ENCODE results near the gene MESP1. TPM values are rescaled to one million over a fixed set of nuclear protein-coding genes. Genes with fewer than 3 reads are reported as not detected.
"Not testable (repeated sequence)": the region's sequence is repeated elsewhere in the genome, so short reads cannot be mapped to it uniquely, and the experiment has no call there.

Gene MESP1, protein sequence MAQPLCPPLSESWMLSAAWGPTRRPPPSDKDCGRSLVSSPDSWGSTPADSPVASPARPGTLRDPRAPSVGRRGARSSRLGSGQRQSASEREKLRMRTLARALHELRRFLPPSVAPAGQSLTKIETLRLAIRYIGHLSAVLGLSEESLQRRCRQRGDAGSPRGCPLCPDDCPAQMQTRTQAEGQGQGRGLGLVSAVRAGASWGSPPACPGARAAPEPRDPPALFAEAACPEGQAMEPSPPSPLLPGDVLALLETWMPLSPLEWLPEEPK
- polyA plus RNA-seq: 1 to 10 TPM; 1.8 to 5.4 (median 4.5) TPM

DNA sequence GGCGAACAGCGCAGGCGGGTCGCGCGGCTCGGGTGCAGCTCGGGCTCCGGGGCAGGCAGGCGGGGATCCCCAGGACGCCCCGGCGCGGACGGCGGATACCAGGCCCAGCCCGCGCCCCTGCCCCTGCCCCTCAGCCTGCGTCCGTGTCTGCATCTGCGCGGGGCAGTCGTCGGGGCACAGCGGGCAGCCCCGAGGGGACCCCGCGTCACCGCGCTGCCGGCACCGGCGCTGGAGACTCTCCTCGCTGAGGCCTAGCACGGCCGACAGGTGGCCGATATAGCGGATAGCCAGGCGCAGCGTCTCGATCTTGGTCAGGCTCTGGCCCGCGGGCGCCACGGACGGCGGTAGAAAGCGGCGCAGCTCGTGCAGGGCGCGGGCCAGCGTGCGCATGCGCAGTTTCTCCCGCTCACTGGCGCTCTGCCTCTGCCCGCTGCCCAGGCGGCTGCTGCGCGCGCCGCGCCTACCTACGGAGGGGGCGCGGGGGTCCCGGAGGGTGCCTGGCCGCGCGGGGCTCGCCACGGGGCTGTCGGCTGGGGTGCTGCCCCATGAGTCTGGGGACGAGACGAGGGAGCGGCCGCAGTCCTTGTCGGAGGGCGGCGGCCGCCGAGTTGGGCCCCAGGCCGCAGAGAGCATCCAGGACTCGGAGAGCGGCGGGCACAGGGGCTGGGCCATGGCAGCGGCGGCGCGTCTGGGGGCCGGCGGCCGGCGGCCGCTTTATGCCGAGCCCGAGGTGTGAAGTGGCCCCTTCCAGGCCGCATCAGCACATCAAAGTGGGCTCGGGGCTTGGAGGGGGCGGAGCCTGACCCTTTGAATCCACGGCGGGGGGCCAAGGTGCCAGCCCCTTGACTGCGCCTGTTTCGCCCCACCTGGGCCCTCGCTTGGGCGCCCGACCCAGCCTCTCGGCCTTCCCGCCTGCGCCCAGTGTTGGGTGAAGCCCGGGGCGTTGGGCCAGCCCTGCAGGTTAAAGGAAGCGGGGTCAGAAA lies at the start of gene MESP1:
Gene MESP1 (minus strand): TSS at position 690 of the 983 bp plus-strand sequence. CDS start 18 bp downstream, at position 672.
- H3K9me3 Mint-ChIP-seq: no peaks in the 10 kb centered on the region
- peaks cover 6 to 8% of the 10 kb centered on the region in 2 donors for H3K4me1 Mint-ChIP-seq
- H3K27me3 Mint-ChIP-seq (ENCODE audit: low read depth in 3 of 3): peaks cover 3 to 14% (median 6%) of the 10 kb centered on the region in 3 donors
- peak within 1 kb of the TSS; percentile 72 to 80 (median 80) for H3K4me3 Mint-ChIP-seq
- peak; percentile 90 to 93 (median 93) for DNase-seq
- H3K36me3 Mint-ChIP-seq: no peaks in the 10 kb centered on the region
- H3K27ac Mint-ChIP-seq: peak within 1 kb of the TSS in 1 of 6 donors; percentile 64

DNA sequence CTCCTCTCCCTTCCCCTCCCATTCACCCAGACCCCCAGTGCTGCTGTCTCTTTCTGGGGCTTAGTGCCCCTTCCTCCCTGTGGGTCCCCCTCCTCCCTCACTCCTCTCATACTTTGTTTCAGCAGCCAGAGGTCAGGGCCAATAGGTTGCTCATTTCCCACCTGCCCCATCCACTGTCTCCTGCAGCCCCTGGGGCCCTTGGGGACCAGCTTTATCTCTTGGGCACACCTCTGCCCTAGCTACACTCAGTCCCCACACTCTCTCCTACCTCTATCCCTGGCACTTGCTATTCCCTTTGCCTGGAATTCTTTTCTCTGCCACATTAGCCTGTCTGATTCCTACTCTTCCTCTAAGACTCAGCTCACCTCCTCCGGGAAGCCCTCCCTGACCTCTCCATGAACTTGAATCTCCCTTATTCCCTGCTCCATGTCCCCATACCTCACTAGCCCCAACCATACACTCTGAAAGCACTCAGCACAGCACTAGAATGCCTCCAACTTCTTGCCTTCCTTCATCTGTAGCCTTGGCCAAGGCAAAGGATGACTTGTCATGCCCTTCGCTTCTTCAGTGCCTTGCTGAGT lies 49.0 kb upstream of the MESP1 start:
- Mint-ChIP-seq H3K4me3 (no peak overlapping the region), H3K27me3 (ENCODE audit: low read depth in 3 of 3) (peaks cover 2 to 3% (median 3%) of the 10 kb centered on the region in 3 donors), H3K36me3 (no peaks in the 10 kb centered on the region), H3K27ac (peak overlapping the region in 1 of 6 donors; percentile 9), H3K4me1 (no peaks in the 10 kb centered on the region), H3K9me3 (peaks cover 0 to 10% (median 0%) of the 10 kb centered on the region in 6 donors)
- no peak for DNase-seq

DNA sequence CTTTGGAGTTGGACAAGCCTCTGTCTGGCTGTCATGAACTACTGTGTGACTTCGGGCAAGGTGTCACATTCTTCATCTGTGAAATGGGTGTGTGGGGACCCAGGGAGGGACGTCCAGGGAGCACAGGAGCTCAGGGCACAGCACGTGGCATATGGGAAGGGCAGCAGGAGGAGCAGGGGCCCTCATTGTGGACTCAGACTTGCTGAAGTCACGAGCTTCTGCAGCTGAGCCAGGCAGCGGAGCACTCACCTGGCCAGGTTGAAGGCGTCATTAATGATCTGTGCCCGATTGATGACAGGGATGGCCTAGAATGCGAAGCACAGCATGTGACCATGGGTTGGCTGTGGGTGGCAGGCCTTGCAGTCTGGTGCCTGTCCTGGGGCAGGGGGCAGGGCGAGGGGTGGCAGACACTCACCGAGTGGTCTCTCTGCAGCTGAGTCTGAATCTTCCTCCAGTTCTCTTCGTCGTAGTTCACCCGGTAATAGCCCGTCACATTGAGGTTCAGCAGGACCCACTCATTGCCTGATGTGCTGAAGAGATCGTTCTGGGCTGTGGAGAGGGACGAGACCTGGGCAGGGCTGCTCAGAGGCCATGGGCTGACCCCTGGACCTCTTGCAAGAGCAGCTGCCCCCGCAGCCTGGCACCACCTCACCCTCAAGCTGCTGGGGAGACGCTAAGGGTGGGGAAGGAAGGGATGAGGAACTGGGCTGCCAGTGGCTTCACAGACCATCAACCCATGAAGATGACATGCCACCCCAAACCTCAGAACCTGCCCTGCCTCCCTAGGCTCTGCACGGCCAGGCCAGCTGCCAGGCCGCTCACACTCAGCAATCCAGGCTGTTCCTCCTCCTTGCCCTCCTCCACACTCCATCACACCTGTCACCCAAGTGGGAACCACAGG lies 48.2 kb upstream of the MESP1 start:
- H3K4me1 Mint-ChIP-seq: no peaks in the 10 kb centered on the region
- no peak for DNase-seq
- no peak overlapping the region for H3K27ac Mint-ChIP-seq
- peaks cover 0 to 10% (median 1%) of the 10 kb centered on the region in 6 donors for H3K9me3 Mint-ChIP-seq
- H3K4me3 Mint-ChIP-seq: no peak overlapping the region
- H3K27me3 Mint-ChIP-seq (ENCODE audit: low read depth in 3 of 3): peaks cover 0 to 7% (median 3%) of the 10 kb centered on the region in 3 donors
- no peaks in the 10 kb centered on the region for H3K36me3 Mint-ChIP-seq

DNA sequence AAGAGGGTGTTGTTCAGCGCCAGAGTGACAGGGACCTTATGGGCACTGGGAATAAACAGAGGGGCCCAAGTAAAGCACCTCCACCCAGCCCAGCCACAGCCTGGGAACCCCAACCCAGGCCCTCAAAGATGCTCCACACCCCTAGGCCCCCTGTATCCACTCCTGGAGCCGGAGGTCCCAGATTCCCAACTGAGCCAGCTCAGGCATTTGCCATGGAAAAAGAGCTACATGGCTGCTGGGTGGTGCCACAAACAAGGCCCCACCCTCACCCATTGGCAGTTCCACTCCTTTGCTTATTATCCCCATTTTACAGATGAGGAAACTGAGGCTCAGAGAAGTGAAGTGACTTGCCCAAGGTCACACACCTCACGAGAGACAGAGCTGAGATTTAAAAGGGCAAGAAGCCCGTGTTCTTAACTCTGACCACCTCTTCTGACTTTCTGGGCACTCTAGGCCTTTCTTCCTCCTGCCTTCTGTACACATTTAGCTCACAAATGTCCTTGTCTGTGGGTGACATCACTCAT lies 46.7 kb upstream of the MESP1 start:
- H3K27me3 Mint-ChIP-seq (ENCODE audit: low read depth in 3 of 3): peaks cover 0 to 9% (median 3%) of the 10 kb centered on the region in 3 donors
- no peaks in the 10 kb centered on the region for H3K4me1 Mint-ChIP-seq
- DNase-seq: no peak
- H3K4me3 Mint-ChIP-seq: no peak overlapping the region
- peaks cover 0 to 10% (median 1%) of the 10 kb centered on the region in 6 donors for H3K9me3 Mint-ChIP-seq
- no peaks in the 10 kb centered on the region for H3K36me3 Mint-ChIP-seq
- H3K27ac Mint-ChIP-seq: no peak overlapping the region

DNA sequence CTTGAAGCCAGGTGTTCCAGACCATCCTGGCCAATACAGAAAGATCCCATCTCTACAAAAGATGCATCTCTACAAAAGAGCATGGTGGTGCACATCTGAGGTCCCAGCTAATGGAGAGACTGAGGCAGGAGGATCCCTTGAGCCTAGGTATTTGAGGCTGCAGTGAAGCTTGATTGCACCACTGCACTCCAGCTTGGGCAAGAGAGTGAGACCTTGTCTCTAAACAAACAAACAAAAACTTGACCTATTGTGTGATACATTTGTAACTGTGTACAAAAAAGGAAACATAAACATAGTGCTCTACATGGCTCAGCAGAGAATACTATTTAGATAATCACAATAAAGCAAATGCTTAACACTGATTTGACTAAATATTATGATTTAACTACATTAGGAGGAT lies 44.9 kb upstream of the MESP1 start:
- no peaks in the 10 kb centered on the region for H3K36me3 Mint-ChIP-seq
- H3K4me3 Mint-ChIP-seq: no peak overlapping the region
- no peaks in the 10 kb centered on the region for H3K4me1 Mint-ChIP-seq
- DNase-seq: no peak
- H3K9me3 Mint-ChIP-seq: peaks cover 0 to 10% (median 1%) of the 10 kb centered on the region in 6 donors
- H3K27me3 Mint-ChIP-seq (ENCODE audit: low read depth in 3 of 3): peaks cover 0 to 11% (median 3%) of the 10 kb centered on the region in 3 donors
- H3K27ac Mint-ChIP-seq: no peak overlapping the region

DNA sequence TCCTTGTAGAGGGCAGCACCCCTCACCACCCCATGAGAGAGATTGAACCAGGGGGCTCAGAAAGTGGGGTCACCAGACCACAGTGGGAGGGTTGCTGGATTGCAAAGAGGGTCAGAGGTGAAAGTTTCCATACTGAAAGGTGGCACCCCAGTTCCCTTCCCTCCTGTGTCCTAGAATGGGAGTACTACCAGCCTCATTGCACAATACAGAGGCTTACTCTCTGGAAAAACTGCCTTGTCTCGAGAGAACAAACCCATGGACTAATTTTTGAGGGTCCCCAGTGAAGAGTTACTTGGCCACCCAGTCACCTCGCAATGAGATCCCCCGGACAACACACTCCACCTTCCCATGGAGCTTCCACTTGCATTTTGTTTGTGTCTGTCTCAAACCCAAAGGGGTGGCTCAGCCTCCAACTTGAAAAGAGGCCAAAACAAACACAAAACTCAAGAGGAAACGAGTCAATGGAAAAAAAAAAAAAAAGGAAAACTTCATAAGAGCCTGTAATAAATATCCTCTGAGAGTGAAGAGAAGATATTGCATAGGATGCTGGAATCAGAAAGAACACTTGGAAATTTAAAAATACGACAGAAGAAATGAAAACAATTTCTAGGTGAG lies 43.7 kb upstream of the MESP1 start:
- no peak overlapping the region for H3K4me3 Mint-ChIP-seq

DNA sequence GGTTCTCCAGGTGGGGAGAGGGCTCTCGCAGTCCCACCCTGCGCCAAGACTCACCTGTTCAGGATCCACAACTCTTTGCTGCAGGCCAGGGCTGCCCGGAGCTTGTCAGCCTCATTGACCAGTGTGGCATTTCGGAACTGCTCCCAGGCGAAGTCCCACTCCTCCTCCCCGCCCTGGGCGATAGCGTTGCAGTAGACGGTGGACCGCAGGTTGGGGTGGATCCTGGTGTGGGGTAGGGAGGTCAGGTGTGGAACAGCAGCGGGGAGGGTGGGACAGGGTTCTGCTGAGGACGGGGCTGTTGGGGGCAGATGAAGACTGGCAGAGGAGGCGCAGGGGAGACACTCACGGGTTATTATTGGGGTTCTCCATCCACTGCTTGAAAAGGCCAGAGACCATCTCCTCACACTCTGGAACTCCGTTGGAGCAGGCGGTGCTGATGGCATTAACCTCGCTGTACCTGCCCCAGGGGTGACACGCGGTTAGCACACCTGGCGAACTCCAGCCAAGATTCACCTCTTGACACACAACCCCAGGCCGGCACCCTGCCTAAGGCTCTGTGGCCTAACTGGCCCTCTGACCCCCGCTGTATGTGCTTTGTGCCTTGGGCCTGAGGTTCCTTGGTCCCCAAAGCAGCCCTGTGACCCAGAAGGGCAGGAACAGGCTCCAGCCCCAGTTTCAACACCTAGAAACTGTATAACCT lies 41.2 kb upstream of the MESP1 start:
- no peaks in the 10 kb centered on the region for H3K36me3 Mint-ChIP-seq
- peaks cover 0 to 9% (median 1%) of the 10 kb centered on the region in 6 donors for H3K9me3 Mint-ChIP-seq
- no peak overlapping the region for H3K27ac Mint-ChIP-seq
- peaks cover 2 to 11% (median 5%) of the 10 kb centered on the region in 3 donors for H3K27me3 Mint-ChIP-seq (ENCODE audit: low read depth in 3 of 3)
- H3K4me1 Mint-ChIP-seq: no peaks in the 10 kb centered on the region
- no peak overlapping the region for H3K4me3 Mint-ChIP-seq
- DNase-seq: no peak

More for the DNA sequence above, 43.7 kb upstream of the MESP1 start:
- H3K36me3 Mint-ChIP-seq: no peaks in the 10 kb centered on the region
- no peaks in the 10 kb centered on the region for H3K4me1 Mint-ChIP-seq
- no peak overlapping the region for H3K27ac Mint-ChIP-seq
- no peak for DNase-seq
- H3K27me3 Mint-ChIP-seq (ENCODE audit: low read depth in 3 of 3): peaks cover 0 to 11% (median 2%) of the 10 kb centered on the region in 3 donors
- peaks cover 0 to 10% (median 1%) of the 10 kb centered on the region in 6 donors for H3K9me3 Mint-ChIP-seq

DNA sequence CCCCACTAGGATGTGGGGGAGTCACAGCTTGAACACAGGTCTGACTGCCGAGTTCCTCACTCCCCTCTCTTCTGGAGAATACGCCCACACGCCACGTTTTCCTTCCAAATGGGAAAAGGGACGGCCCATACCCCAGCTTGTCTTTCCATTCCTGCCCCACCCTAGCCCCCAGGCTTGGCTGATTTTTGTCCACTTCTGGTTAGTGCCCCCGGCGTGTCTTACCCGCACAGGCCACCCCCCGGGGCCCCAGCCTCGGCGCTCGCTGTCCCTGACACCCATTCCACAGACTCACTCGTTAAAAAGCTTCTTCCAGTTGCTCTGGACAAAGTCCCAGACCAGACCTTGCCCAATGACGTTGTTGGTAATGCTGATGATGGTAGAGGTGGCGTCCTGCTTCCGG lies 39.6 kb upstream of the MESP1 start:
- Mint-ChIP-seq H3K36me3 (no peaks in the 10 kb centered on the region), H3K9me3 (peaks cover 0 to 3% (median 0%) of the 10 kb centered on the region in 6 donors), H3K27ac (no peak overlapping the region), H3K27me3 (ENCODE audit: low read depth in 3 of 3) (peaks cover 2 to 11% (median 5%) of the 10 kb centered on the region in 3 donors), H3K4me3 (no peak overlapping the region), H3K4me1 (no peaks in the 10 kb centered on the region)
- DNase-seq: no peak

DNA sequence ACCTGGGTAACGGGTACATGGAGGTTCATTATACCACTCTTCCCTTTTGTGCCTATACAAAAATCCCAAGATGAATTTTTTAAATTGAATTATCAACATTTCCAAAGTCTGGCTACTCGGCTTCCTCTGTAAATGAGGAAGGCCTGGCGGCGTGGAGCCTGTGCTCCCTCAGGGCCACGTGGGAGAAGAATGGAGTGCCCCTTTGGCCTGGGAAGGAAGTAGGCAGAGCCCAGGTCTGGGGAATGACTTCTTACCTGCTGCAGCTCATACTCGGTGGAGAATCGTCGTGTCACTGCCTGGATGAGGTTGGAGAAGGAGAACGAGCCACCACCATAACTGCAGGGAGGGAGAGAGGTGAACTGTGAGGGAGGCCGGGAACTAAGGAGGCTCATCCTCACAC lies 39.2 kb upstream of the MESP1 start:
- H3K27ac Mint-ChIP-seq: no peak overlapping the region
- no peaks in the 10 kb centered on the region for H3K4me1 Mint-ChIP-seq
- H3K27me3 Mint-ChIP-seq (ENCODE audit: low read depth in 3 of 3): peaks cover 2 to 10% (median 5%) of the 10 kb centered on the region in 3 donors
- H3K4me3 Mint-ChIP-seq: no peak overlapping the region
- H3K9me3 Mint-ChIP-seq: peaks cover 0 to 3% (median 0%) of the 10 kb centered on the region in 6 donors
- H3K36me3 Mint-ChIP-seq: no peaks in the 10 kb centered on the region
- DNase-seq: no peak

DNA sequence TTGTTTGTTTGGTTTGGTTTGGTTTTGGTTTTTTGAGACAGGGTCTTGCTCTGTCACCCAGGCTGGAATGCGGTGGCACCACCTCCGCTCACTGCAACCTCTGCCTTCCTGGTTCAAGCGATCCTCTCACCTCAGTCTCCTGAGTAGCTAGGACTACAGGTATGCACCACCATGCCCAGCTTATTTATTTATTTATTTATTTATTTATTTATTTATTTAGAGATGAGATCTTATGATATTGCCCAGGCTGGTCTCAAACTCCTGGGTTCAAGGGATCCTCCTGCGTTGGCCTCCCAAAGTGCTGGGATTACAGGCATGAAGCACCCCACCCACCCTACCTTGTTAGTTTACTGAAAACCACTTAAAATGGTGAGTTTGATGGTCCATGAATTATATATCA lies 37.5 kb upstream of the MESP1 start:
- H3K4me3 Mint-ChIP-seq; H3K4me1 Mint-ChIP-seq; H3K27me3 Mint-ChIP-seq (ENCODE audit: low read depth in 3 of 3); H3K36me3 Mint-ChIP-seq; DNase-seq; H3K9me3 Mint-ChIP-seq; H3K27ac Mint-ChIP-seq: not testable (repeated sequence)

DNA sequence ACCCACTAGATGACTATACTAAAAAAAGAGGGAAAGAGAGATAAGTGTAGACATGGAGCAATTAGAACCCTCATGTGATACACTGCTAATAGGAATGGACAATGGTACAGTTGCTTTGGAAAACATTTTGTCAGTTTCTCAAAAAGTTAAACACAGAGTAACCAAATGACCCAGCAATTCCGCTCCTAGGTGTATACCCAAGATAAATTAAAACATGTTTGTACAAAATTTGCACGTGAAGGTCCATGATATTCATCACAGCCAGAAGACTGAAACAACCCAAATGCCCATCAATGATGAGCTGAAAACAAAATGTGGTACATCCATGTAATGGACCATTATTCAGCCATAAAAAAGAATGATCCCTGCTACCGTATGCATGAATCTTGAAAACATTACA lies 36.9 kb upstream of the MESP1 start:
- no peak for DNase-seq
- Mint-ChIP-seq H3K27ac (no peak overlapping the region), H3K9me3 (no peaks in the 10 kb centered on the region), H3K36me3 (no peaks in the 10 kb centered on the region), H3K27me3 (ENCODE audit: low read depth in 3 of 3) (peaks cover 2 to 5% (median 4%) of the 10 kb centered on the region in 3 donors), H3K4me1 (no peaks in the 10 kb centered on the region), H3K4me3 (no peak overlapping the region)

DNA sequence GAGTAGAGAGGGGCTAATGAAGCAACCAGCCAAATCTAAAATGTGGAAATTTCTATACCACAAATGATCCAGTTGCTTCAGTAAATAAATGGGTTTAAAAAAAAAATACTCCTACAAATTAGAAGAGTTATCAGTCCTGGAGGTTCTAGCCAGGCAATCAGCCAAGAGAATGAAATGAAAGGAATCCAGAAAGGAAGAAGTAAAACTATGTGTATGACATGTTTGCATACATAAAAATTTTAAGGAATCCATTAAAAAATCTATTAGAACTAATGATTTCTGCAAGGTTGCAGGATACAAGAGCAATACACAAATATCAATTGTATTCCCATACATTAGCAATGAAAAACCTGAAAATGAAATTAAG lies 34.7 kb upstream of the MESP1 start:
- Mint-ChIP-seq H3K27ac (no peak overlapping the region), H3K4me1 (no peaks in the 10 kb centered on the region), H3K9me3 (no peaks in the 10 kb centered on the region), H3K36me3 (no peaks in the 10 kb centered on the region), H3K27me3 (ENCODE audit: low read depth in 3 of 3) (peaks cover 2 to 5% (median 4%) of the 10 kb centered on the region in 3 donors), H3K4me3 (no peak overlapping the region)
- DNase-seq: no peak
